GM12892 (cell line): ENCODE measurements around the gene GALNT14.
A peak's percentile ranks its signal among the peaks of the same experiment; 100 is the strongest.

Experiments used
- DNase-seq: peaks from one replicate; pipeline ENCODE4 v3.0.0; 2011; ENCODE audit not compliant: insufficient read length
- FAIRE-seq: peaks from 2 replicates; lab custom pipeline; 2011; peaks lifted over from hg19 to GRCh38; lab: Jason Lieb, UNC
- POLR2A ChIP-seq: IDR thresholded peaks from 2 replicates; pipeline ENCODE4 v1.6.1; 2011; ENCODE audit warnings: low read depth, low read length, control low read depth
- POLR2AphosphoS5 ChIP-seq: IDR thresholded peaks from 2 replicates; pipeline ENCODE4 v1.6.1; 2011; ENCODE audit warnings: low read depth, low read length, control low read depth
- TAF1 ChIP-seq: IDR thresholded peaks from 2 replicates; pipeline ENCODE4 v1.6.1; 2011; ENCODE audit warnings: low read depth, mild to moderate bottlenecking, control low read depth, low read length, borderline replicate concordance

GALNT14 gene

DNA sequence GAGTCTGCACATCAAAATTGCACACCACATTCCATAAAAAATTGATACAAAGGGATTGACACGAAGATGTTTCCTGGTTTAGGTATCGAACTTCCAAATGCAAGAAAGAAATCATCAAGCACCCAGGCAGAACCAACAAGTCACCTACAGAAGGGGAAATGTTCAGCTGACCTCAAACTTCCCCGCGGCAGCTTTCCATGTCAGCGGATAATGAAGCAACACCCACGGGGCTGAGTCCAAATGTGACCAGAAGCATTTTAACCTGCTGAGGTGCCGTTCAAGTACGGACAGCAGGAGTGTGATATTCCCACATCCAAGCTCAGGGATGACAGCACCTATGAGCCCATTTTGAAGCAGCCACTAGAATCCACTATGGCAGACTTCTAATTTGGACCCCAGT is 124.9 kb downstream of the GALNT14 start:
- TF ChIP-seq POLR2AphosphoS5 (no peak), POLR2A (no peak), TAF1 (no peak)
- no peak for DNase-seq
- no peak for FAIRE-seq

DNA sequence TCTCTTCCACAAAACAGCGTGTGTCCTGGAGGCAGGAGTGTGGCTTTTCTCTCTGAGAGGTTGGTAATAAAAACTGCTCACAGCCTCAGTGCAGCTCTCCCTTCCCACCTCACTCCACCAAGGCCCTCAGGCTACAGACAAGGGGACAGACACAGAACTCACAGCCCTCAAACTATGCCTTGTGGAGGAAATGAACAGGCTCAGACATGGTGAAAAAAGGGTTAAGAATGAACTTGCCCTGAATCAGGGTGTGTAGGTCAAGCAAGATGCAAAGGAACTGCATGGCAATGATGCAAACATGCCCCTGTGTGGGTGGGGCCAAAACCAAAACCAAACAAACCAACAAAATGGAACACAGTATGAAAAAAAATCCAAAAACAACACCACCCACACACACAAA is 125.8 kb downstream of the GALNT14 start:
- TF ChIP-seq POLR2A: no peak
- no peak for TF ChIP-seq POLR2AphosphoS5
- TF ChIP-seq TAF1: no peak
- DNase-seq: no peak
- FAIRE-seq: peak; percentile 5

DNA sequence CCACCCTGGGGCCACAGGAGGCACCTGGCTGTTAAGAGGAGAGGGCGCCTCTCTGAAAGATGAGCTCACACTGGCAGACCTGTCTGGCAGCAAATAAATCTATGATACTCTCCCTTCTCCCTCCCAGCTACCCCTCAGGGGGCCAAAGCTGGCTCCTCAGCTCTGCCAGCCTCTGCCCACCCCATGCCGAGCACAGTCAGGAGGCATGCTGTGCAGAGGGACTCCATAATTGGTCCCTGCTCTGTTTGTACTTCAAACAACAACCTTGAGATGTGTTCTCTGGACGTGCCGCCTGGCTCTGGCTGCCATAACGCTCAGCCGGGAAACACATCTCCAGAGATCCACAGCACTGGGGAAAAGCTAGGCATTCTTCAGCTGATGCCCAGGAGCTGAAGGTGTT is 126.7 kb downstream of the GALNT14 start:
- no peak for FAIRE-seq
- no peak for DNase-seq
- TF ChIP-seq POLR2AphosphoS5 (no peak), POLR2A (no peak), TAF1 (no peak)

DNA sequence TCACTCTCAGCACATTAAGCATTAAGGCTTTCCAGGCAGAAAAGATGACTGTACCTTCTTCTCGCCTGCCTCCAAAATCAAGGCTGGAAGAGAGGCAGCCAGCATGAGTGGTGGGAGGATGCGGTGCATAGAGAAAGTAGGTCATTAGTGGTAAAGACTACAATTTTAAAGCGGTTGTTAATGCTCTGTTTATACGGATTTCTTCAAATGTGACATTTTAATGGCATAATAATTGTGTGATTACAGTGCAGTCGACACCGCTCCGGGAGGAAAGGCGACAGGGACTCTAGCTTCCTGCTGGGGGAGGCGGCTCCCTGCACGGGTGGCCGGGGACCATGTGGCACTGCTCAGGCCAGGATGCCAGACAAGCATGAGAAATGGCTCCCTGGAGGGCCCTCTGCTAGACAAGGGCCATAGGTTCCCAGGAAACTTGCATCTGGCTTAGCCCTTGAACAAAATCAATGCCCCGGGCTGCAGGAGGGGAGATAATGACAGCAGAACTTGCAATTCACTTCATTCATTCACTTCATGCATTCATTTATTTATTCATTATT is 129.6 kb downstream of the GALNT14 start:
- TF ChIP-seq TAF1 (no peak), POLR2A (no peak), POLR2AphosphoS5 (no peak)
- DNase-seq: no peak

DNA sequence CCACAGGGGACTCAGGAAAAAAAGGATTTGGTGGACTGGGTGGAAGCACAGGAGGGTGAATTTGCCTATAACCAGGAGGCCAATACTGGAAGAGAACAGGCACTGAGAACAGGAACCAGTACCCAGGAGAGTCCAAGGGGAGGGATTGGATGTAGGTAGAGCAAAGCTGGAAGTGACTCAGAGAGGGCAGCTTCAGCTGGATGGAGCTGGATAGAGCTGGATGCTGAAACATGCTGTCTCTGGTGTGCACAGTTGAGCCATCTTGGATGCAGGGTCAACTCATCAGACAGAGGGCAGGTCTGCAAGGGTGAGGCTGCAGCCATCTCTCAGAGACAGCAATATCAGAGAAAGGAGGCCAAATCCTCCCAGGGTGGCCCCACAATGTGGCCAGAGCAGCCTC is 134.0 kb downstream of the GALNT14 start:
- FAIRE-seq: no peak
- TF ChIP-seq POLR2AphosphoS5 (no peak), POLR2A (no peak), TAF1 (no peak)
- no peak for DNase-seq

More for the DNA sequence above, 129.6 kb downstream of the GALNT14 start:
- FAIRE-seq: no peak

DNA sequence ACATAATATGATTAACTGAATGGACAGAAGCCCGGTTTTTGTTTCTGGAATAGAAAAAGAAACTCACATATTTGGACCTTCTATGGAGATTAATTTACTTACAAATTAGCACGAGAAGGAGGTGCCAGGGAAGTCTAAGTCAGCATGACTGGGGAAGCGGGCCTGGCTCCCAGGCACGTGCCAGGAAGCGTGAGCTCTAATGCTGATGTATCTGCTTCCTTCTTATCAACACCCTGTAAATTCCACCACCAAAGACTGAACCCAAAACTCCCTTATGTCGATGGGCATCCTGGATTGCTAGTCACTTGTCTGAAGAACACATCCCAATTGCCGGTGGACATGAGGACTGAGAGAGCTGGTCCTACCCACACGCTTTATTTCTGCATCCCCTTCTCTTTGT is 134.5 kb downstream of the GALNT14 start:
- DNase-seq (no peak), FAIRE-seq (no peak)
- no peak for TF ChIP-seq TAF1
- TF ChIP-seq POLR2AphosphoS5: no peak
- TF ChIP-seq POLR2A: no peak

DNA sequence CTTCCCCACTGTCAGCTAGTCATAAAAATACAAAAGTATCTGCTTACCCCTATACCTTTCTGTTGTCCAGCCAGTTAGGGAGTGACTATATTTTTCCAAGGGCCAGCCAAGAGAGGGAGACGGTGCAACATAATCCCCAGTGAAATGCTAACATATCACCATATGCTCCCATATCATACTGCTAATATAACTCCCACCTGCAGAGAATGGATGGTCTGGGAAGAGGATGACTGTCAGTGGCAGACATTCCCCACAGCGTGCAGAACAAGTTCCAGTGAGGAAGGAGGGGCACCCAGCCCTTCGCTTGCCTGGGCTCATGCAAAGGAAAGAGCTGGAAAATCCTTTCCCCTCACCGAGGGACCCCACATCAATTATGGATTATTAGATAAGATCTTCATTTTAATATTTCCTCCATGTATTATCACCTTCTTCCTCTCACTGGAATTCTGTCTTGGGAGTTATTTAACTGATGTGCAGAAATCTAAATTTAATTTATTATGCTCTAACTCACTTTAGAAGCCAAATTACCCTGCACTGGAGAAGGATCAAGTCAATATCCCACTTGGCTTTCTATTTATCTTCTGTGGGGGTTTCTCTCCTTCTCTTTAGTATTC is 135.6 kb downstream of the GALNT14 start:
- DNase-seq (no peak), FAIRE-seq (no peak)
- TF ChIP-seq POLR2A: no peak
- no peak for TF ChIP-seq POLR2AphosphoS5
- TF ChIP-seq TAF1: no peak

DNA sequence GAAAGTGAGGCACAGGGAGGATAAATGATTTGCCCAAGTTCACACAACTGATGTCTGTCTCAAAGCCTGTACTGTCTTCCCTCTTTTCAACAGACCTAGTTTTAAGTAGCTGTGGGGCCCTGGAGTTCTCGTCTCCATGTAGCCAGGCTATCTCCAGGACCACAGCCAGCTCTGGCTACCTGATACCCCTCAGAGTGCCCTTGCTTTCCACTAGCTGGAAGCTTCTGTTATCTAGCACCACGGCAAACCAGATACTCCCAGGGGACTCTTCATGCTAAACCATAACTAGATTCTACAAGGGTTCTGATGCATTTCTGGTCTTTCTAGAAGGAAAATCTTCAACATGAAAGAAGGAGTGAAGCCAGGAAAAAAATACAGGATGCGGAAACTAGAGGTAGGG is 137.3 kb downstream of the GALNT14 start:
- DNase-seq (no peak), FAIRE-seq (no peak)
- TF ChIP-seq POLR2A (no peak), POLR2AphosphoS5 (no peak), TAF1 (no peak)

DNA sequence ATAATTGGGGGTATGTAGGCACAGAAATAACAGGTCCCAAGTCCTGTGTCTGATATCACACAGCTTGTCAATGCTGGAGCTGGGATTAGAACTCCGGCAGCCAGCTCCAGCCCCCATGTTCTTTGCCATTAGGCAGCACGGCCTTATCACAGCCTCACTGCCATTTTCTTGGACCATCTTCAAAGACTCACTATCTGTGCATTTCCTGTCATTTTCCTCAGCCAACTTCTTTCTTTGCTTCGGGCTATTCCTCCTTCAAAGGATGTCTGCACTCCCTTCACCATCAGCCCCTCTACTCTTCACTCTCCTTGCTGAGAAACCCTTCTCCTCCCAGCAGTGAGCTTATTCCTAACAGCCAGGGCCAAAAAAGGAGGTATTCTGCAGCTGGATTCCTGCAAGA is 139.6 kb downstream of the GALNT14 start:
- no peak for TF ChIP-seq TAF1
- no peak for TF ChIP-seq POLR2AphosphoS5
- no peak for TF ChIP-seq POLR2A
- DNase-seq (no peak), FAIRE-seq (no peak)

DNA sequence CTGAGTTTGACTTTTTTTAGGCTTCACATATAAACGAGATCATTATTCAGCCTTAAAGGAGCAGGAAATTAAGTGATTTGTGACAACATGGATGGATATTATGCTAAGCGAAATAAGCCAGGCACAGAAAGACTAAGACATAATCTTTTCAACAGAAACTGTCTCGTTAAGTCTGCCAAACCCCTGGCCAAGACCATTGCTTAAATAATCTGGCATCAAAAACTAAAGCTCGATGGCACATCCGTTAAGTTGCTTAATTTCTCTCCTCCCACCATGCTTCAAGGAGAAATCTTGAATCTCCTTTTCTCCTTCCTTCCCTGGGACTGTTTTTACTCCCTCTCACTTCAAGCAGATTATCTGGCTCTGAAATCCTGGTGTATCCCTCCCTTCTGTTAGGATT is 140.3 kb downstream of the GALNT14 start:
- FAIRE-seq (no peak), DNase-seq (no peak)
- TF ChIP-seq POLR2AphosphoS5: no peak
- TF ChIP-seq POLR2A: no peak
- TF ChIP-seq TAF1: no peak

DNA sequence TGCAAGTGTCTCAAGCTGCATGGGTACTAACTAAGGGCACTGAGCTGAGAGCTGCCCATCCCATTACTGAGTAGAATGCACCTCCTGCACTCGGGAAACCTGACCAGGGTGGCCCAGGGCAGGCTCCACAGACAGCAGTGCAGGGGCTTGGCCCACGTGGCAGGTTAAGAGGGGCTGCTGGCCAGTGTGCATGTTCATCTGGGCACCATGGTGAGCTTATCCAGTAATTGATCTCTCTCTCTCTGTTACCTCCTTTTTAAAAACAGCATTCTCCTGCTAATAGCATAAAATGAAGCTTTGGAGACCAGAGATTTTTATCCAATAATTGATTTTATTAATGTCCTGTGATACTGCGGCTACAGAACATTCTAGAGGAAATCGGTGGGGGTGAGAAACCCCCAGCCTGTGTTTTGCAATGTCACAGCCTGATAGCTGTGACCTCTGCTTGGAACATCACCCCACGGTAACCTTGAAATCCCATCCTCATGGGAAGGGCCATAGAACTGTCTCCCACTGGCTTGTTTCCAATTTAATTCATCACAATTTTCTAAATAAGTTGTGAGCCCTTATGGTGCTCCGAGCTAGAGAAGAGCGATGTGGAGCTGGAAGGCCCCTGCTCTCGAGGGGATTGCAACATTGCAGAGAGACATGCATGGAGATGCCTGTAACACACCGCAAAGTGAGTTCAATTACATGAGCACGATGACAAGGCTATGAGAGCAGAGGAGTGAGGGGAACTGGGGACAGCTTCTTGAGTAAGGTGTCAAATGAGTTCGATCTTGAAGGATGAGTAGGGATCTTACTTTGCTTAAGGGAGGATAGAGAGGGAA is 143.8 kb downstream of the GALNT14 start:
- no peak for FAIRE-seq
- TF ChIP-seq POLR2A (no peak), POLR2AphosphoS5 (no peak), TAF1 (no peak)
- DNase-seq: no peak

DNA sequence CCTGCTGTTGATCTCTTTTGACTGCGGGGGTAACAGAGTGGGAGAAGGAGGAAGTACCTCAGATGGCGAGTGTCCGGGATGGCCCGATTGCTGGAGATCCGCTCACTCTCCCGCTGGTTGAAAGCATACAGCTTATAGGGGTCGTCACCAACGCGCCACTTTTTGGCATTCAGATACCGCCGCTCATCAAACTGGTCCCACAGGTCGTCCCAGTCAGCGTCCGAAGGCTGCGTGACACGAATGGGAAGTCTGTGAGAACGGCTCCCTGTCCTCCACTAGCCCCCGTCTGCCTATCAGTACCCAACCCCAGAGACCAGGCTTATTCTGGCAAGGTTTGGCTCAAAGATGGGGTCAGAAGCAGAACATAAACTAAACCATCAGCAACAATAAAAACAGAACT is 145.5 kb downstream of the GALNT14 start:
- TF ChIP-seq POLR2A: no peak
- no peak for TF ChIP-seq TAF1
- TF ChIP-seq POLR2AphosphoS5: no peak
- no peak for DNase-seq
- no peak for FAIRE-seq
